HG03064 (cell line): Measurements from ENCODE around the gene CCM2L.

Experiments
- ATAC-seq: cut with Tn5 transposase; IDR thresholded peaks from one replicate; pipeline ENCODE4 v1.9.1; 2021; ENCODE audit warnings: low read depth; ENCODE audit not compliant: unreplicated experiment

CCM2L gene

GRCh38 chr20:31991339-31991705 is 18.9 kb upstream of the CCM2L start:
- no peak for ATAC-seq

GRCh38 chr20:31992086-31992485 is 18.2 kb upstream of the CCM2L start:
- no peak for ATAC-seq

- ATAC-seq = no peak
Measured at GRCh38 chr20:31996996-31997395, 13.2 kb upstream of the CCM2L start.

- ATAC-seq = no peak
Measured at GRCh38 chr20:31998246-31998645, 12.0 kb upstream of the CCM2L start.

GRCh38 chr20:32003325-32003724 is 6.9 kb upstream of the CCM2L start:
- no peak for ATAC-seq

GRCh38 chr20:32004963-32005362 is 5.3 kb upstream of the CCM2L start:
- no peak for ATAC-seq

GRCh38 chr20:32006053-32006452 is 4.2 kb upstream of the CCM2L start:
- ATAC-seq = no peak

GRCh38 chr20:32006841-32007786 is 3.1 kb upstream of the CCM2L start:
- ATAC-seq = no peak

- ATAC-seq = no peak
Measured at GRCh38 chr20:32007787-32008616, 2.2 kb upstream of the CCM2L start.

GRCh38 chr20:32009564-32009963 is 674 bp upstream of the CCM2L start:
- ATAC-seq = no peak

GRCh38 chr20:32010666-32011065 is 428 bp downstream of the CCM2L start:
- ATAC-seq = no peak

- ATAC-seq = no peak
Measured at GRCh38 chr20:32012159-32012688, 2.0 kb downstream of the CCM2L start.

GRCh38 chr20:32013326-32013725 is 3.1 kb downstream of the CCM2L start:
- no peak for ATAC-seq

- ATAC-seq = no peak
Measured at GRCh38 chr20:32017711-32018251, 7.5 kb downstream of the CCM2L start.

- ATAC-seq = no peak
Measured at GRCh38 chr20:32018269-32019155, 8.3 kb downstream of the CCM2L start.

GRCh38 chr20:32019156-32019510 is 8.9 kb downstream of the CCM2L start:
- ATAC-seq = no peak

- no peak for ATAC-seq
Measured at GRCh38 chr20:32019563-32020463, 9.6 kb downstream of the CCM2L start.

- ATAC-seq = no peak
Measured at GRCh38 chr20:32021091-32021490, 10.9 kb downstream of the CCM2L start.

- ATAC-seq = no peak
Measured at GRCh38 chr20:32024683-32025295, 14.6 kb downstream of the CCM2L start.
